Body of pancreas (tissue), 4 donors: ENCODE results near the gene PTPRZ1. TPM values are rescaled to one million over a fixed set of nuclear protein-coding genes. Genes with fewer than 3 reads are reported as not detected.
A peak's percentile ranks its signal among the peaks of the same experiment; 100 is the strongest.

Source experiments
- ATAC-seq: fragments of 150-250 bp; one replicate; pipeline ENCODE4 v1.9.1; 2016
- DNase-seq, 4 donors: peaks; one replicate each; pipeline ENCODE4 v3.0.0-alpha.2; 2019
- H3K27ac ChIP-seq, 4 donors: fragments of 200-600 bp; sonication (generic); 1 replicate in 3 of 4; 2 replicates in 1 of 4; pipeline versions ENCODE4 v1.5.1 to v1.6.1; 2016 to 2019; ENCODE audit warnings: mild to moderate bottlenecking in 1 of 4, mixed read lengths in 1 of 4, moderate library complexity in 1 of 4
- H3K27me3 ChIP-seq, 2 donors: fragments of 200-600 bp; sonication (generic); one replicate each; pipeline ENCODE4 v1.6.0; 2016; ENCODE audit warnings: mild to moderate bottlenecking in 1 of 2
- H3K36me3 ChIP-seq, 2 donors: fragments of 200-600 bp; sonication (generic); replicated peaks in 1 of 2; 2 replicates each; pipeline ENCODE4 v1.5.1; 2016; ENCODE audit warnings: low read depth in 2 of 2; ENCODE audit not compliant: insufficient read depth in 1 of 2
- H3K4me1 ChIP-seq: fragments of 200-600 bp; sonication (generic); one replicate; pipeline ENCODE4 v1.6.0; 2016
- H3K4me3 ChIP-seq, 2 donors: fragments of 200-600 bp; sonication (generic); 1 replicate in 1 of 2; 2 replicates in 1 of 2; pipeline ENCODE4 v1.5.1; 2016 to 2019
- H3K9me3 ChIP-seq, 3 donors: fragments of 200-600 bp; sonication (generic); 1 replicate in 2 of 3; 2 replicates in 1 of 3; pipeline ENCODE4 v1.5.1; 2016
- POLR2A ChIP-seq, 3 donors: fragments of 450-650 bp; IDR thresholded peaks; one replicate each; pipeline ENCODE4 v1.6.1; 2016; ENCODE audit warnings: antibody characterized with exemption in 3 of 3, mild to moderate bottlenecking in 2 of 3
- WGBS, 2 donors: methylation state at CpG; one replicate each; pipeline ENCODE4 v1.1.5; 2017; 5-methylcytosine and 5-hydroxymethylcytosine counted together
- intact Hi-C: fragments of 100-400 bp; cut with DNase I; formaldehyde crosslinking; loops from one replicate; pipeline ENCODE4 v1.15.1; 2023
- total RNA-seq, 2 donors: library from RNA; depleted of rRNA; stranded (reverse); fragments of >200 nt; gene quantifications; one replicate each; pipeline ENCODE4 v1.1.0, GENCODE V29; 2016
- TF ChIP-seq, protein P1 (sequence below), 7 experiments: fragments of 450-650 bp in 4 of 7; fragments of 200-600 bp in 3 of 7; sonication (generic) in 3 of 7; IDR thresholded peaks; one replicate each; pipeline ENCODE4 v1.5.1; 2016 to 2019; ENCODE audit warnings: antibody characterized with exemption in 7 of 7

PTPRZ1 gene
- total RNA-seq, 2 donors from 2014 or later: 1.6 to 18.5 TPM

DNA sequence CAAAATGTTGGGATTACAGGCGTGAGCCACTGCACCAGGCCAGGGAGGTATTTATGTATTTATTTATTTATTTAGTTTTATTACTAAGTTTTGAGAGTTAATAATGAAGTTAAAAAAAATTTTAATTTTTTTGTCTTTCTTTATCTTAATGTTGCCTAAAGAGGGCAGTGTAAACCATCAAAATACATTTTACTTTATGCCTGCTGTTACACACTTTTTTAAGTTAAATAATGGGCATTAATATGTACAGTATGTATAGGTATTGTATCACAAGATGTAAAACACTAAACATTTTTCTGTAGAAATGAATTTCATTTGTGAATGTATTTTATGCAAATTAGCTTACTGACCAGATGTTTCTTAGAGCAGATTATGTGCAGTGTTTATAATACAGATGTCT, 141.7 kb downstream of the PTPRZ1 start:
- Histone ChIP-seq H3K27me3 (no peaks in the 10 kb centered on the region), H3K4me1 (no peaks in the 10 kb centered on the region), H3K27ac (no peak overlapping the region), H3K4me3 (no peak overlapping the region), H3K9me3 (no peaks in the 10 kb centered on the region), H3K36me3 (no peaks in the 10 kb centered on the region)
- 95% methylated on average over 1 of the region's 1 CpG for WGBS, 2 donors
- TF ChIP-seq, protein P1, sequence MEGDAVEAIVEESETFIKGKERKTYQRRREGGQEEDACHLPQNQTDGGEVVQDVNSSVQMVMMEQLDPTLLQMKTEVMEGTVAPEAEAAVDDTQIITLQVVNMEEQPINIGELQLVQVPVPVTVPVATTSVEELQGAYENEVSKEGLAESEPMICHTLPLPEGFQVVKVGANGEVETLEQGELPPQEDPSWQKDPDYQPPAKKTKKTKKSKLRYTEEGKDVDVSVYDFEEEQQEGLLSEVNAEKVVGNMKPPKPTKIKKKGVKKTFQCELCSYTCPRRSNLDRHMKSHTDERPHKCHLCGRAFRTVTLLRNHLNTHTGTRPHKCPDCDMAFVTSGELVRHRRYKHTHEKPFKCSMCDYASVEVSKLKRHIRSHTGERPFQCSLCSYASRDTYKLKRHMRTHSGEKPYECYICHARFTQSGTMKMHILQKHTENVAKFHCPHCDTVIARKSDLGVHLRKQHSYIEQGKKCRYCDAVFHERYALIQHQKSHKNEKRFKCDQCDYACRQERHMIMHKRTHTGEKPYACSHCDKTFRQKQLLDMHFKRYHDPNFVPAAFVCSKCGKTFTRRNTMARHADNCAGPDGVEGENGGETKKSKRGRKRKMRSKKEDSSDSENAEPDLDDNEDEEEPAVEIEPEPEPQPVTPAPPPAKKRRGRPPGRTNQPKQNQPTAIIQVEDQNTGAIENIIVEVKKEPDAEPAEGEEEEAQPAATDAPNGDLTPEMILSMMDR (IDR thresholded peaks at IDR 0.05): peak in 1 of 7 experiments; percentile 15
- TF ChIP-seq POLR2A (IDR thresholded peaks at IDR 0.05): no peak
- no peak for ATAC-seq
- DNase-seq: no peak
- intact Hi-C loops: no loop called here

DNA sequence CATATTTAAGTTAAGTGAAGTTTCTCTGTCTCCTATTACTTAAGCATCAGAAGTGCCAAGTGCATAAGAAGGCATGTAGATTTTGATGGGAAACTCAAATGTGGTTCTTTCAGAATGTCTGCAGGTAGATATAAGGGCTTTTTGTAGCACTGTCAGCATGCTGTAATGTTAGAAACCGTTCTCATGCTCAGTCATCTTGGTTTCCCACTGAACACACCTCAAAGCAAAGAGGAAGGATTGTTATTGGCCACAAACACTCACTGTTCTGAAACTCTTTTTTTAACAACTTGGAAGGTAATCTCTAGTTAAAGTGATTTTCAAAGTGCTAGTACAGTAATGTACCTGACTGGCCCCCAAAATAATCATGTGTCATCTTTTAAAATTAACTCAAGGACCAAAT, 145.1 kb downstream of the PTPRZ1 start:
- Histone ChIP-seq H3K9me3 (no peaks in the 10 kb centered on the region), H3K4me1 (no peaks in the 10 kb centered on the region), H3K27me3 (no peaks in the 10 kb centered on the region), H3K4me3 (no peak overlapping the region), H3K27ac (no peak overlapping the region), H3K36me3 (no peaks in the 10 kb centered on the region)
- DNase-seq: no peak
- TF ChIP-seq, protein P1 (IDR thresholded peaks at IDR 0.05): no peak
- no peak for TF ChIP-seq POLR2A (IDR thresholded peaks at IDR 0.05)
- intact Hi-C loops: no loop called here
- WGBS, 2 donors: 57 to 76% methylated on average over 1 of the region's 1 CpG
- ATAC-seq: no peak

DNA sequence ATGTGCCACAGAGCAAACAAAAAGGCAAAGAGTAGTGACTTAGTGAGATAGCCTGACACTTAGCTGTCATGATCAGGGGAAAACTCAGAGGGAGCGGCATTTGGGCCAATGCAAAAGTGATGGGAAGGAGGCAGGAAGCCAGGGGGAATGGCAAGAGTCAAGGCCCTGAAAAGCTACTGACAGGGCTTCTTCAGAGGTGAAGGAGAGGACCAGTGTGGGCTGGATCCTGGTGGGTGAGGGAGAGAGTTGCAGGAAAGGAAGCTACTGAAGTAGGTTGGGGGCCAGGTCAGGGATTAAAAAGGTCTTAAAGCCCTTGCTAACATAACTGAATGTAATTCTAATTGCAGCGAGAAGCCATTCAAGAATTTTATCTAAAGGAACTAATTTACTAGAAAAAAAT, 154.1 kb downstream of the PTPRZ1 start:
- intact Hi-C loops: no loop called here
- TF ChIP-seq, protein P1 (IDR thresholded peaks at IDR 0.05): no peak
- TF ChIP-seq POLR2A (IDR thresholded peaks at IDR 0.05): no peak
- Histone ChIP-seq H3K27me3 (no peaks in the 10 kb centered on the region), H3K36me3 (no peaks in the 10 kb centered on the region), H3K4me3 (no peak overlapping the region), H3K27ac (no peak overlapping the region), H3K9me3 (no peaks in the 10 kb centered on the region), H3K4me1 (no peaks in the 10 kb centered on the region)
- ATAC-seq: no peak
- DNase-seq: no peak
- 96 to 99% methylated on average over 2 of the region's 2 CpGs for WGBS, 2 donors

DNA sequence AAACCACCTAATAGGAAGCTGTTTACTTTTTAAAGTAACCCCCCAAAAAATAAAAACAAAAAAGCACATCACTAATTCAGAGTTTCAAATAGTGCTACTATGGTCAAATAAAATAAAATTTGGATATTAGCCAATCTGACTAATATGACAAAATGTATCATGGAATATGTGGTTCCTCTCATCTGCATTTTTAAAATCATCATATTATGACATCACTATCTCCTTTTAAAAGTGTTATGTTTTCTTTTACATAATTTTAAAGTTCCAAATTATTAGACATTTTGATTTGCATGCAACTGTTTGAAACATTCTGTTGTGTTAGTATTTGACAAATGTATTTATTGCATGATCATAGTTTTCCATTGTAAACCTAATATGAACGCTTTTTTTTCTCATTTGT, 160.7 kb downstream of the PTPRZ1 start:
- no peak overlapping the region for H3K27ac ChIP-seq
- intact Hi-C loops: no loop called here
- no peaks in the 10 kb centered on the region for H3K4me1 ChIP-seq
- WGBS, 2 donors: 69 to 74% methylated on average over 1 of the region's 1 CpG
- no peak for ATAC-seq
- H3K4me3 ChIP-seq: no peak overlapping the region
- no peak for TF ChIP-seq POLR2A (IDR thresholded peaks at IDR 0.05)
- TF ChIP-seq, protein P1 (IDR thresholded peaks at IDR 0.05): no peak
- no peaks in the 10 kb centered on the region for H3K9me3 ChIP-seq
- H3K36me3 ChIP-seq: no peaks in the 10 kb centered on the region
- DNase-seq: no peak
- no peaks in the 10 kb centered on the region for H3K27me3 ChIP-seq

DNA sequence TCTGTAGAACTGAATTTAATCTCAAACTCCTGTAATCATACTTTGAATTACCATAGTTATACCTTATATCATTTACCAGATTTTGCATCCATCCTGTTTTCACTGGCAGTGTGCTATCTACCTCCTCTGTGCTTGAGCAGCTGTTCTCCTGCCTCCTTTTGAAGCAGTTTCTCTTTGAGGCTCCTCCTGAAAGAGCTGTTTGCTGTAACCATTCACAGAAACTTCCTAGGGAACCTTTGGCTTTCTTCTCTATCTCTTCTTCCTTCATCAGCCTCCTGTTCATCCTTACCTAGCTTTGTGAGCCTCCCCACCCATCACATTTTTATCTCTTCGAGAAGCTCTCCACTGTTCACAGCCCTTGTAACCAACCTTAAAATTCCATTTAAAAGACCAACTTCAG, 162.9 kb downstream of the PTPRZ1 start:
- Histone ChIP-seq H3K36me3 (no peaks in the 10 kb centered on the region), H3K9me3 (no peaks in the 10 kb centered on the region), H3K4me1 (no peaks in the 10 kb centered on the region), H3K27ac (no peak overlapping the region), H3K4me3 (no peak overlapping the region), H3K27me3 (no peaks in the 10 kb centered on the region)
- DNase-seq (no peak), ATAC-seq (no peak)
- no peak for TF ChIP-seq POLR2A (IDR thresholded peaks at IDR 0.05)
- TF ChIP-seq, protein P1 (IDR thresholded peaks at IDR 0.05): no peak
- intact Hi-C loops: no loop called here
- WGBS, 2 donors: 73 to 92% methylated on average over 1 of the region's 1 CpG
